DOHH2 (cell line): ENCODE measurements around the gene CD63.

Experiments
- EZH2phosphoT487 ChIP-seq: fragments of 200-600 bp; sonication (generic); IDR thresholded peaks from 2 replicates; pipeline ENCODE4 v1.6.1; 2017; ENCODE audit warnings: borderline replicate concordance, mild to moderate bottlenecking, antibody characterized with exemption, low read length, moderate library complexity, mixed read lengths
- TF ChIP-seq, protein P1 (sequence below): fragments of 200-600 bp; sonication (generic); IDR thresholded peaks from one replicate; pipeline ENCODE4 v1.5.1; 2014; ENCODE audit warnings: antibody characterized with exemption, mild to moderate bottlenecking, low read depth, low read length; ENCODE audit not compliant: poor library complexity, severe bottlenecking

DNA sequence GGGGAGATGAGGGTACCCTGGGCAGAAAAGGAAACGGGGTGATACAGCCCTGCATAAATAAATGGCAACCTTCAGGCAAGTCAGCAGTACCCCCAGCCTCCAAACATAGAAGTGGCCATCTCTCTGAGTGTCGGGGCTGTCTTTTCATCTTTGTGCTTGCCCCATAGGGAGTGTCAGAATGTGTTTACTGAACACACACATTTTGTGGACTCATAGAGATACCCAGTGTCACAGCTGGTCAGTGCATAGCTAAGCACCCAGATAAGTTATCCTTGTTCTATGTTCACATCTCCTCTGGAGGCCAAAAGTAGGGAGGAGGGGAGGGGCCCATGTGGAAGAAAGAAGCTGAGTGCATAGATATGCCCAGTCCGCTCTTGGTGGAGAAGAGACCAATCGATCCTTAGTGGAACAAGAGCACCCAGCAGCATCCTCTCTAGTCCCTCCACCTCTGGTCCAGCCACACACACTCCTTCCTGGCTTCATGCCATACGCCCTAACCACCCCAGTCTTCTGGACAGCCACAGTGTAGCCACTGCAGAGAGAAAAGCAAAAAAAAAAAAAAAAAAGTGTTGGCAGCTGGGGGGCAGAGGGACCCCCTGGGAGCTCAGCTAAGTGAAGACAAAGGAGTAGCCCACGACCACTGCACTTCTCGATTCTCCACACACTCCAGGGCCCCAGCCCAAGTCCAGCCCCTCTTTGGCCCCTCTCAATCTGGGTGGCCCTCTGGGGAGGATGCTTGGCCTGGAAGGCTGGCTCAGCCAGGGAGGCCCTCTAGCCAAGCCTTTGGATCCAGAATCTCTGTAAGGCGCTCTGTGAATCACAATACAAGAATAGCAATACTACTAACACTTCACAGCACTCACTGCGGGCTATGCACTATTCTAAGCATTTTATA is 23.7 kb downstream of the CD63 start:
- TF ChIP-seq, protein P1, sequence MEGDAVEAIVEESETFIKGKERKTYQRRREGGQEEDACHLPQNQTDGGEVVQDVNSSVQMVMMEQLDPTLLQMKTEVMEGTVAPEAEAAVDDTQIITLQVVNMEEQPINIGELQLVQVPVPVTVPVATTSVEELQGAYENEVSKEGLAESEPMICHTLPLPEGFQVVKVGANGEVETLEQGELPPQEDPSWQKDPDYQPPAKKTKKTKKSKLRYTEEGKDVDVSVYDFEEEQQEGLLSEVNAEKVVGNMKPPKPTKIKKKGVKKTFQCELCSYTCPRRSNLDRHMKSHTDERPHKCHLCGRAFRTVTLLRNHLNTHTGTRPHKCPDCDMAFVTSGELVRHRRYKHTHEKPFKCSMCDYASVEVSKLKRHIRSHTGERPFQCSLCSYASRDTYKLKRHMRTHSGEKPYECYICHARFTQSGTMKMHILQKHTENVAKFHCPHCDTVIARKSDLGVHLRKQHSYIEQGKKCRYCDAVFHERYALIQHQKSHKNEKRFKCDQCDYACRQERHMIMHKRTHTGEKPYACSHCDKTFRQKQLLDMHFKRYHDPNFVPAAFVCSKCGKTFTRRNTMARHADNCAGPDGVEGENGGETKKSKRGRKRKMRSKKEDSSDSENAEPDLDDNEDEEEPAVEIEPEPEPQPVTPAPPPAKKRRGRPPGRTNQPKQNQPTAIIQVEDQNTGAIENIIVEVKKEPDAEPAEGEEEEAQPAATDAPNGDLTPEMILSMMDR: no peak
- TF ChIP-seq EZH2phosphoT487: no peak
